PC-3 (cell line): Measurements from ENCODE around the gene PKD1L1. TPM values are rescaled to one million over a fixed set of nuclear protein-coding genes. Genes with fewer than 3 reads are reported as not detected.
A peak's percentile ranks its signal among the peaks of the same experiment; 100 is the strongest.

Experiments used
- ATAC-seq: fragments of 200-7000 bp; cut with Tn5 transposase; 2 replicates; pipeline ENCODE4 v1.9.1; 2020; ENCODE audit warnings: mild to moderate bottlenecking, moderate library complexity
- BruUV-seq: library from RNA; stranded (reverse); fragments of 400-500 nt; replicated peaks from 2 replicates; lab custom pipeline; 2021; lab: Mats Ljungman, UMichigan
- CTCF ChIA-PET: fragments of 300-600 bp; sonication (Branson Sonifier 250); formaldehyde crosslinking; loops from one replicate; lab custom pipeline; 2022; ENCODE audit warnings: antibody characterized with exemption; lab: Charles Lee
- POLR2A ChIA-PET: fragments of 300-600 bp; sonication (Branson Sonifier 250); formaldehyde crosslinking; loops from one replicate; lab custom pipeline; 2022; ENCODE audit warnings: antibody characterized with exemption; ENCODE audit not compliant: unreplicated experiment; lab: Charles Lee
- DNase-seq: peaks from one replicate; pipeline ENCODE4 v3.0.0-alpha.2; 2015
- H2AFZ ChIP-seq: fragments of 300-600 bp; sonication (generic); 2 replicates; pipeline ENCODE4 v1.6.0; 2016; ENCODE audit warnings: antibody characterized with exemption, low read length
- H3F3A ChIP-seq: fragments of 300-600 bp; sonication (generic); one replicate; pipeline ENCODE4 v1.6.0; 2017; ENCODE audit warnings: antibody characterized with exemption, low read length, control low read depth, mild to moderate bottlenecking; ENCODE audit not compliant: unreplicated experiment
- H3K27ac ChIP-seq: fragments of 300-600 bp; sonication (generic); 2 replicates; pipeline ENCODE4 v1.5.1; 2016; ENCODE audit warnings: mild to moderate bottlenecking, low read length
- H3K27me3 ChIP-seq: fragments of 300-600 bp; sonication (generic); 2 replicates; pipeline ENCODE4 v1.6.1; 2016; ENCODE audit warnings: low read length, mixed read lengths
- H3K36me3 ChIP-seq: fragments of 300-600 bp; sonication (generic); 2 replicates; pipeline ENCODE4 v1.6.1; 2016; ENCODE audit warnings: low read depth, mixed run types, low read length, mixed read lengths
- H3K4me1 ChIP-seq: fragments of 300-600 bp; sonication (generic); 2 replicates; pipeline ENCODE4 v1.5.1; 2016; ENCODE audit warnings: low read length; ENCODE audit not compliant: insufficient read depth
- H3K4me2 ChIP-seq: fragments of 300-600 bp; sonication (generic); 2 replicates; pipeline ENCODE4 v1.6.0; 2016; ENCODE audit warnings: low read length
- H3K4me3 ChIP-seq: fragments of 300-600 bp; sonication (generic); 2 replicates; pipeline ENCODE4 v1.5.1; 2016; ENCODE audit warnings: mild to moderate bottlenecking, low read length, mixed read lengths
- H3K79me2 ChIP-seq: fragments of 300-600 bp; sonication (generic); 2 replicates; pipeline ENCODE4 v1.6.1; 2017; ENCODE audit warnings: low read length, mixed read lengths
- H3K9ac ChIP-seq: fragments of 300-600 bp; sonication (generic); 2 replicates; pipeline ENCODE4 v1.6.0; 2016; ENCODE audit warnings: mild to moderate bottlenecking, low read length
- H3K9me2 ChIP-seq: fragments of 300-600 bp; sonication (generic); replicated peaks from 2 replicates; pipeline ENCODE4 v1.6.1; 2016; ENCODE audit warnings: mixed run types, low read length, mixed read lengths
- H3K9me3 ChIP-seq: fragments of 300-600 bp; sonication (generic); 2 replicates; pipeline ENCODE4 v1.6.1; 2016; ENCODE audit warnings: low read length, mixed read lengths
- H4K20me1 ChIP-seq: fragments of 300-600 bp; sonication (generic); 2 replicates; pipeline ENCODE4 v1.6.1; 2016; ENCODE audit warnings: low read length, mixed read lengths
- EZH2 ChIP-seq: fragments of 300-600 bp; sonication (generic); IDR thresholded peaks from one replicate; pipeline ENCODE4 v1.6.1; 2017; ENCODE audit warnings: antibody characterized with exemption, mild to moderate bottlenecking, low read length; ENCODE audit not compliant: unreplicated experiment
- EZH2phosphoT487 ChIP-seq: fragments of 300-600 bp; sonication (generic); IDR thresholded peaks from 2 replicates; pipeline ENCODE4 v1.6.1; 2018; ENCODE audit warnings: mild to moderate bottlenecking, antibody characterized with exemption, low read length, borderline replicate concordance
- intact Hi-C: fragments of 100-400 bp; cut with micrococcal nuclease; formaldehyde crosslinking; loops from 2 replicates; pipeline ENCODE4 v1.9.0; 2023
- total RNA-seq: library from RNA; depleted of rRNA; stranded (reverse); fragments of >200 nt; gene quantifications from 2 replicates; pipeline ENCODE4 v1.2.3, GENCODE V29; 2014
- TF ChIP-seq, protein P1 (sequence below): fragments of 300-600 bp; sonication (generic); conservative IDR thresholded peaks from 2 replicates; pipeline ENCODE4 v1.5.1; 2017; ENCODE audit warnings: antibody characterized with exemption, low read depth, mild to moderate bottlenecking, low read length

The PKD1L1 gene
- total RNA-seq, 1 experiment from 2014 or later, result 0.04 TPM

DNA sequence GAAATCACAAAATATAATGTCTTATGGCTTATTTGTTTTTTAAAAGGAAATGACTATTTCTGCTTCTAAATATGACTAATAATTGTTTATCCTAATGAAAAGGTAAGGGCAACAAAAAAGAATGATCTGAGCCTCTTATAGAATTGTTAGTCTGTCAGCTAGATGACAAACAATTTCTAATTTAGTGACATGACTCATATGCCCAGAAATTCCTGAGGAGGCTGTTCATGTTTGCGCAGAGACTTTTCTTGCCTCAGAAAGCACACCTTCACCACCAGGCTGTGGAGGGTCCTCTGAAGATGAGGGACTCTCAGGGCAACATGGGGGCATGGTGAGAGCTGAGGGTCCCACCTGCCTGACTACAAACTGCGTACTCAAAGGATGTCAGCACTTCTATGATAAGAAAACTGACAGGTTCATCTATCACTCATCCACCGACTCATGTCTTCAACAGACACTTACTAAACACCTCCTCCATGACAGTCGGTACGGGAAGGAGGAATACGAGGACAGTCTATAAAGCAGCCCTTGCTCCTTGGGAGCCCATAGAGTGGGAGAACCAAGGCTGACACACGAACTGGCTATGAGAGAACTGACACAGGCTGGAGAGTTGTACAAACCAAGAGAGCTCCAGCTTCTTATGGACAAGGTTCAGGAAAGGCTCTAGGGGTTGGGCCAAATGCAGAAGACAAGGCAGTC lies 102.0 kb downstream of the PKD1L1 start:
- Histone ChIP-seq H3K27ac (peak overlapping the region; percentile 84), H3K27me3 (no peaks in the 10 kb centered on the region), H3K9me3 (no peaks in the 10 kb centered on the region), H3K36me3 (no peaks in the 10 kb centered on the region), H3K79me2 (no peaks in the 10 kb centered on the region), H3K9ac (peak overlapping the region; percentile 53; the same call in 1 of the 2 replicates), H3K4me2 (peak overlapping the region; percentile 63), H2AFZ (peak overlapping the region; percentile 44), H4K20me1 (no peaks in the 10 kb centered on the region), H3K4me1 (peaks cover 41% of the 10 kb centered on the region), H3K4me3 (peak overlapping the region; percentile 11; the same call in 1 of the 2 replicates), H3K9me2 (no peaks in the 10 kb centered on the region), H3F3A (no peaks in the 10 kb centered on the region)
- ATAC-seq (peak; percentile 80), DNase-seq (peak; percentile 93)
- POLR2A ChIA-PET, result no interaction called here
- intact Hi-C loops, result loop anchor here (2.0 to 10.0 kb wide), 3 partner anchors 56 to 239 kb away; partner anchors contain the start of gene UPP1
- no peak for TF ChIP-seq EZH2
- no peak for TF ChIP-seq EZH2phosphoT487
- TF ChIP-seq, protein P1, sequence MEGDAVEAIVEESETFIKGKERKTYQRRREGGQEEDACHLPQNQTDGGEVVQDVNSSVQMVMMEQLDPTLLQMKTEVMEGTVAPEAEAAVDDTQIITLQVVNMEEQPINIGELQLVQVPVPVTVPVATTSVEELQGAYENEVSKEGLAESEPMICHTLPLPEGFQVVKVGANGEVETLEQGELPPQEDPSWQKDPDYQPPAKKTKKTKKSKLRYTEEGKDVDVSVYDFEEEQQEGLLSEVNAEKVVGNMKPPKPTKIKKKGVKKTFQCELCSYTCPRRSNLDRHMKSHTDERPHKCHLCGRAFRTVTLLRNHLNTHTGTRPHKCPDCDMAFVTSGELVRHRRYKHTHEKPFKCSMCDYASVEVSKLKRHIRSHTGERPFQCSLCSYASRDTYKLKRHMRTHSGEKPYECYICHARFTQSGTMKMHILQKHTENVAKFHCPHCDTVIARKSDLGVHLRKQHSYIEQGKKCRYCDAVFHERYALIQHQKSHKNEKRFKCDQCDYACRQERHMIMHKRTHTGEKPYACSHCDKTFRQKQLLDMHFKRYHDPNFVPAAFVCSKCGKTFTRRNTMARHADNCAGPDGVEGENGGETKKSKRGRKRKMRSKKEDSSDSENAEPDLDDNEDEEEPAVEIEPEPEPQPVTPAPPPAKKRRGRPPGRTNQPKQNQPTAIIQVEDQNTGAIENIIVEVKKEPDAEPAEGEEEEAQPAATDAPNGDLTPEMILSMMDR, result no peak
- CTCF ChIA-PET, result no interaction called here
- BruUV-seq, result TSS peak; percentile 96

DNA sequence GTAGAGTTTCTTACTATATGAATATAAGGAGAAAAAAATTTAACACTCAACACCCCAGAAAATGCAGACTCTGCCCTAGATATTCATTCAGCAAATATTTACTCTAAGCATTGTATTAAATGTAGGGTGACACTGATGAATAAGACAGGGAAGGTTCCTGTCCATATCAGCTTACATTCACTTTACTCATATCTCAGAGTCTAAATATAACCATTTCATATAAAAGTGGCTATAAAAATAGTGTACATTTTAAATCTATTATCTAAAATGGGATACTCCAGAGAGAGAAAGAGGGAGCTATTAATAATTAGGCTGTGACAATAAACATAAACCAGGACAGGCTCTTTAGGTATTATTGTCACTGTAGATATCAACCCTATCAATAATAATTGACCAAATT lies 104.0 kb downstream of the PKD1L1 start:
- Histone ChIP-seq H3K4me1 (peaks cover 41% of the 10 kb centered on the region), H2AFZ (no peak overlapping the region), H3K9me2 (no peaks in the 10 kb centered on the region), H3K27me3 (no peaks in the 10 kb centered on the region), H3K4me2 (peak overlapping the region; percentile 52), H3K27ac (peak overlapping the region; percentile 76), H4K20me1 (no peaks in the 10 kb centered on the region), H3K9me3 (no peaks in the 10 kb centered on the region), H3F3A (no peaks in the 10 kb centered on the region), H3K79me2 (no peaks in the 10 kb centered on the region), H3K9ac (no peak overlapping the region), H3K4me3 (no peak overlapping the region), H3K36me3 (no peaks in the 10 kb centered on the region)
- ATAC-seq, result peak; percentile 78
- DNase-seq, result peak; percentile 73
- intact Hi-C loops, result loop anchor here (10.0 kb wide), 1 partner anchor 240 kb away; the partner anchor contains the start of gene UPP1
- ChIA-PET CTCF (interaction anchor here (0.6 kb wide), 1 partner anchor 81 kb away, joined by 3 read pairs; no protein-coding TSS in a partner anchor), POLR2A (interaction anchor here (0.7 kb wide), 1 partner anchor 272 kb away, joined by 7 read pairs; no protein-coding TSS in a partner anchor)
- TF ChIP-seq, protein P1, result no peak
- TF ChIP-seq EZH2phosphoT487 (no peak), EZH2 (no peak)
- BruUV-seq, result no TSS peak

DNA sequence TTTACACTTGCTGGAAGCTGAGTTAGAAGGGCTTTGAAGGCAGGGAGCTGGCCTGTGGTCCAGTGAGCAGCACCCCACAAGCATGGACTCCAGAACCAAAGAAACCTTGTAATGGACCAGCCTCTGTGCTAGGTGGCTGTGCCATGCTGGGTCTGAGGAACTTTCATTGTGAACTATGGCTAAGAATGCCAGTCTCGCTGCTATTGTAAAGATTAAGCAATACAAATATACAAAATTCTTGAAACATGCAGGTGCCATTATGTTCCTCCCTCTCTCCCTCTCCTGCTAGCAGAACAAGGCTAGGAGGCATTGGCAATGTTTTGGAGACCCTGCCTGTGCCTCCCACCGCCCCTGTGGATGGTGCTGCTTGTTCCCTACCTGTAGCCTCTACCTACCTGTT lies 105.0 kb downstream of the PKD1L1 start:
- H3K79me2 ChIP-seq, result no peaks in the 10 kb centered on the region
- H3K27me3 ChIP-seq, result no peaks in the 10 kb centered on the region
- no peak for DNase-seq
- peaks cover 41% of the 10 kb centered on the region for H3K4me1 ChIP-seq
- H4K20me1 ChIP-seq, result no peaks in the 10 kb centered on the region
- no peak overlapping the region for H3K27ac ChIP-seq
- 0 out of 2 replicates have a peak overlapping the region, but pooled peaks have one; percentile 52 for H3K4me2 ChIP-seq
- ChIA-PET CTCF (interaction anchor here (0.6 kb wide), 1 partner anchor 576 kb away, joined by 12 read pairs; no protein-coding TSS in a partner anchor), POLR2A (no interaction called here)
- intact Hi-C loops, result loop anchor here (10.0 kb wide), 1 partner anchor 242 kb away; the partner anchor contains the start of gene UPP1
- H3K36me3 ChIP-seq, result no peaks in the 10 kb centered on the region
- BruUV-seq, result no TSS peak
- no peak for ATAC-seq
- TF ChIP-seq, protein P1, result no peak
- TF ChIP-seq EZH2 (no peak), EZH2phosphoT487 (no peak)
- no peaks in the 10 kb centered on the region for H3K9me2 ChIP-seq
- no peak overlapping the region for H3K4me3 ChIP-seq
- no peak overlapping the region for H2AFZ ChIP-seq
- H3K9me3 ChIP-seq, result no peaks in the 10 kb centered on the region
- no peaks in the 10 kb centered on the region for H3F3A ChIP-seq
- no peak overlapping the region for H3K9ac ChIP-seq
